IMR-90 (cell line): Measurements from ENCODE around the gene IMPDH1. TPM values are rescaled to one million over a fixed set of nuclear protein-coding genes. Genes with fewer than 3 reads are reported as not detected.

Experiments
- ATAC-seq: fragments of 200-7000 bp; cut with Tn5 transposase; 2 replicates; pipeline ENCODE4 v1.9.1; 2020; ENCODE audit warnings: low read depth, mild to moderate bottlenecking, moderate library complexity
- BruUV-seq: library from RNA; stranded (reverse); fragments of 400-500 nt; replicated peaks from 2 replicates; lab custom pipeline; 2021; lab: Mats Ljungman, UMichigan
- CTCF ChIA-PET: fragments of 300-600 bp; formaldehyde crosslinking; extraction: SDS; loops from one replicate; lab custom pipeline; 2021; ENCODE audit warnings: antibody characterized with exemption; lab: Yijun Ruan, JAX
- POLR2A ChIA-PET: fragments of 300-600 bp; sonication (Branson Sonifier 250); formaldehyde crosslinking; loops from one replicate; lab custom pipeline; 2022; ENCODE audit warnings: antibody characterized with exemption; ENCODE audit not compliant: unreplicated experiment; lab: Charles Lee
- DNase-seq: peaks from one replicate; pipeline ENCODE4 v3.0.0; 2013
- H2AFZ ChIP-seq: replicated peaks from 2 replicates; pipeline ENCODE3; 2013; ENCODE audit warnings: low read length, mild to moderate bottlenecking; ENCODE audit not compliant: poor library complexity
- H2AK5ac ChIP-seq: 2 replicates; pipeline ENCODE4 v1.6.1; 2013; ENCODE audit warnings: low read depth, low read length, inconsistent platforms
- H2AK9ac ChIP-seq: replicated peaks from 2 replicates; pipeline ENCODE3; 2013; ENCODE audit warnings: mild to moderate bottlenecking, low read depth, low read length, moderate library complexity; ENCODE audit not compliant: poor library complexity
- H2BK120ac ChIP-seq: 2 replicates; pipeline ENCODE4 v1.6.1; 2013; ENCODE audit warnings: low read depth, low read length, inconsistent platforms
- H2BK15ac ChIP-seq: 3 replicates; pipeline ENCODE4 v1.6.1; 2013; ENCODE audit warnings: low read depth, low read length, inconsistent platforms
- H2BK20ac ChIP-seq: 2 replicates; pipeline ENCODE4 v1.6.1; 2013; ENCODE audit warnings: low read depth, mild to moderate bottlenecking, inconsistent platforms, low read length, moderate library complexity
- H2BK5ac ChIP-seq: 2 replicates; pipeline ENCODE4 v1.6.1; 2013; ENCODE audit warnings: mild to moderate bottlenecking, low read depth, low read length, inconsistent platforms; ENCODE audit not compliant: poor library complexity, severe bottlenecking
- H3K14ac ChIP-seq: replicated peaks from 2 replicates; pipeline ENCODE4 v1.6.1; 2013; ENCODE audit warnings: low read depth, low read length, inconsistent platforms
- H3K18ac ChIP-seq: 2 replicates; pipeline ENCODE4 v1.6.1; 2013; ENCODE audit warnings: low read depth, low read length, control low read depth
- H3K23ac ChIP-seq: 2 replicates; pipeline ENCODE4 v1.6.1; 2013; ENCODE audit warnings: low read depth, low read length, inconsistent platforms
- H3K27ac ChIP-seq: 2 replicates; pipeline ENCODE4 v1.5.1; 2013; ENCODE audit warnings: mild to moderate bottlenecking, control low read depth, low read length; ENCODE audit not compliant: insufficient read depth
- H3K27me3 ChIP-seq: 2 replicates; pipeline ENCODE4 v1.6.1; 2013; ENCODE audit warnings: low read length; ENCODE audit not compliant: control insufficient read depth, insufficient read depth
- H3K36me3 ChIP-seq: 2 replicates; pipeline ENCODE4 v1.6.1; 2013; ENCODE audit warnings: low read length, mixed read lengths; ENCODE audit not compliant: control insufficient read depth, insufficient read depth
- H3K4ac ChIP-seq: 2 replicates; pipeline ENCODE4 v1.6.1; 2013; ENCODE audit warnings: low read depth, low read length, inconsistent platforms
- H3K4me1 ChIP-seq: 2 replicates; pipeline ENCODE4 v1.6.1; 2013; ENCODE audit warnings: low read length, mixed read lengths; ENCODE audit not compliant: control insufficient read depth, insufficient read depth
- H3K4me2 ChIP-seq: 2 replicates; pipeline ENCODE4 v1.6.1; 2013; ENCODE audit warnings: low read depth, mild to moderate bottlenecking, control low read depth, low read length, moderate library complexity
- H3K4me3 ChIP-seq: 2 replicates; pipeline ENCODE4 v1.5.1; 2013; ENCODE audit warnings: low read depth, mild to moderate bottlenecking, control low read depth, low read length, moderate library complexity; ENCODE audit not compliant: insufficient read depth
- H3K56ac ChIP-seq: 2 replicates; pipeline ENCODE4 v1.6.1; 2013; ENCODE audit warnings: low read length, inconsistent platforms; ENCODE audit not compliant: insufficient read depth; ENCODE audit errors: extremely low read depth
- H3K79me1 ChIP-seq, 2 experiments: 2 replicates each; pipeline ENCODE4 v1.6.1; 2013; ENCODE audit warnings: low read length in 2 of 2, inconsistent platforms in 1 of 2, low read depth in 1 of 2
- H3K9ac ChIP-seq: 2 replicates; pipeline ENCODE4 v1.6.1; 2013; ENCODE audit warnings: low read depth, low read length, control low read depth
- H3K9me1 ChIP-seq: 2 replicates; pipeline ENCODE4 v1.6.1; 2013; ENCODE audit warnings: low read length, inconsistent platforms; ENCODE audit not compliant: insufficient read depth
- H3K9me3 ChIP-seq: 2 replicates; pipeline ENCODE4 v1.6.1; 2013; ENCODE audit warnings: low read length; ENCODE audit not compliant: control insufficient read depth, insufficient read depth
- H4K20me1 ChIP-seq: 2 replicates; pipeline ENCODE4 v1.6.1; 2013; ENCODE audit warnings: low read length, inconsistent platforms; ENCODE audit not compliant: insufficient read depth
- H4K5ac ChIP-seq: 2 replicates; pipeline ENCODE4 v1.6.1; 2013; ENCODE audit warnings: mild to moderate bottlenecking, low read depth, low read length, control low read depth
- H4K8ac ChIP-seq, 2 experiments: 2 replicates each; pipeline ENCODE4 v1.6.1; 2013; ENCODE audit warnings: low read depth in 2 of 2, low read length in 2 of 2, control low read depth in 1 of 2, inconsistent platforms in 1 of 2
- H4K91ac ChIP-seq: 2 replicates; pipeline ENCODE4 v1.6.1; 2013; ENCODE audit warnings: low read depth, low read length, inconsistent platforms; ENCODE audit not compliant: insufficient read depth
- BHLHE40 ChIP-seq: fragments of 150-350 bp; IDR thresholded peaks from 2 replicates; pipeline ENCODE4 v1.6.1; 2016; ENCODE audit warnings: mild to moderate bottlenecking, low read depth, low read length
- CEBPB ChIP-seq: IDR thresholded peaks from 2 replicates; pipeline ENCODE4 v1.6.1; 2012; ENCODE audit warnings: low read depth, low read length, improper control_type of control experiment
- CTCF ChIP-seq: conservative IDR thresholded peaks from 2 replicates; pipeline ENCODE4 v1.5.1; 2012; ENCODE audit warnings: mild to moderate bottlenecking, low read depth, low read length, improper control_type of control experiment
- FOS ChIP-seq: fragments of 150-350 bp; IDR thresholded peaks from 2 replicates; pipeline ENCODE4 v1.6.1; 2016; ENCODE audit warnings: low read depth, low read length
- MAFK ChIP-seq: IDR thresholded peaks from 2 replicates; pipeline ENCODE4 v1.6.1; 2012; ENCODE audit warnings: low read depth, low read length, improper control_type of control experiment
- MAZ ChIP-seq: IDR thresholded peaks from 2 replicates; pipeline ENCODE4 v1.6.1; 2012; ENCODE audit warnings: low read depth, mild to moderate bottlenecking, low read length, improper control_type of control experiment, moderate library complexity, borderline replicate concordance
- POLR2A ChIP-seq: IDR thresholded peaks from 2 replicates; pipeline ENCODE4 v1.6.1; 2012; ENCODE audit warnings: mild to moderate bottlenecking, low read depth, low read length
- RAD21 ChIP-seq: IDR thresholded peaks from 2 replicates; pipeline ENCODE4 v1.6.1; 2012; ENCODE audit warnings: low read length, improper control_type of control experiment
- RFX5 ChIP-seq: IDR thresholded peaks from 2 replicates; pipeline ENCODE4 v1.8.0; 2012; ENCODE audit warnings: low read depth, mild to moderate bottlenecking, low read length, moderate library complexity
- SMC3 ChIP-seq: fragments of 150-350 bp; IDR thresholded peaks from 2 replicates; pipeline ENCODE4 v1.6.1; 2016; ENCODE audit warnings: low read depth, mild to moderate bottlenecking, antibody characterized with exemption, low read length, moderate library complexity
- USF2 ChIP-seq: fragments of 150-350 bp; IDR thresholded peaks from 2 replicates; pipeline ENCODE4 v1.6.1; 2017; ENCODE audit warnings: mild to moderate bottlenecking, antibody characterized with exemption, low read length, low read depth
- WGBS, 2 experiments: methylation state at CpG; one replicate each; pipeline versions ENCODE4 v1.1.5 to v1.1.7; 2013; ENCODE audit warnings: missing lambda C conversion rate in 2 of 2; ENCODE audit not compliant: insufficient read length in 1 of 2; ENCODE audit errors: extremely low coverage in 2 of 2; 5-methylcytosine and 5-hydroxymethylcytosine counted together
- dilution Hi-C: fragments of 300-500 bp; cut with HindIII; formaldehyde crosslinking; loops from one replicate; pipeline ENCODE4 v1.14.3; 2018; ENCODE audit warnings: low sequenced_read_pairs; ENCODE audit not compliant: unreplicated experiment
- in situ Hi-C: fragments of 300-500 bp; cut with MboI; formaldehyde crosslinking; loops from 3 replicates; pipeline ENCODE4 v1.14.3; 2019; ENCODE audit warnings: low sequenced_read_pairs, inconsistent platforms, mixed read lengths
- intact Hi-C: fragments of 100-400 bp; cut with micrococcal nuclease; formaldehyde crosslinking; loops from 2 replicates; pipeline ENCODE4 v1.10.0; 2022
- polyA plus RNA-seq, 3 experiments: library from polyadenylated mRNA; depleted of rRNA; stranded (reverse); fragments of >200 nt; gene quantifications; 2 replicates each; pipeline ENCODE4 v1.2.3, GENCODE V29; 2012; ENCODE audit warnings: low replicate concordance in 1 of 3
- total RNA-seq: library from RNA; depleted of rRNA; stranded (reverse); fragments of >200 nt; gene quantifications from 2 replicates; pipeline ENCODE4 v1.2.3, GENCODE V29; 2012

Gene IMPDH1
- total and polyA plus RNA-seq, 2 of the 4 experiments (the other 2 are of a cell fraction): 49.5 to 69.3 TPM

- no peak overlapping the region for H3K14ac ChIP-seq
These were observed 38.3 kb upstream of the IMPDH1 start for GRCh38 chr7:128447941-128448564.

More at GRCh38 chr7:128447941-128448564, 38.3 kb upstream of the IMPDH1 start:
- no peak overlapping the region for H2BK5ac ChIP-seq
- dilution Hi-C loops: no loop called here
- intact Hi-C loops: no loop called here
- H3K4me2 ChIP-seq: no peak overlapping the region
- BruUV-seq: no TSS peak
- no peak overlapping the region for H4K5ac ChIP-seq
- peaks cover 7% of the 10 kb centered on the region for H3K27me3 ChIP-seq
- H3K18ac ChIP-seq: no peak overlapping the region
- POLR2A ChIA-PET: no interaction called here
- in situ Hi-C loops: no loop called here
- no peak overlapping the region for H3K9ac ChIP-seq
- H3K4me1 ChIP-seq: no peaks in the 10 kb centered on the region
- no peaks in the 10 kb centered on the region for H3K79me1 ChIP-seq
- no peak overlapping the region for H4K91ac ChIP-seq
- CTCF ChIA-PET: interaction anchor here (0.6 to 1.6 kb wide), 3 partner anchors 21 to 26 kb away, joined by 3 to 5 read pairs (median 4); no protein-coding TSS in a partner anchor
- DNase-seq (no peak), ATAC-seq (no peak)
- no peak overlapping the region for H4K8ac ChIP-seq
- H2AK5ac ChIP-seq: no peak overlapping the region
- H4K20me1 ChIP-seq: no peaks in the 10 kb centered on the region
- no peak overlapping the region for H2BK15ac ChIP-seq
- H3K9me1 ChIP-seq: no peaks in the 10 kb centered on the region
- no peak overlapping the region for H3K4ac ChIP-seq
- H2AFZ ChIP-seq: no peak overlapping the region
- H3K36me3 ChIP-seq: no peaks in the 10 kb centered on the region
- no peak overlapping the region for H3K27ac ChIP-seq
- H3K56ac ChIP-seq: no peak overlapping the region
- no peak overlapping the region for H3K4me3 ChIP-seq
- no CpG with 5 or more reads among the region's 4 CpGs for WGBS, 2 experiments
- H2BK20ac ChIP-seq: no peak overlapping the region
- no peak overlapping the region for H2BK120ac ChIP-seq
- H3K9me3 ChIP-seq: no peaks in the 10 kb centered on the region
- no peak for TF ChIP-seq USF2
- no peak for TF ChIP-seq FOS
- TF ChIP-seq SMC3: no peak
- TF ChIP-seq POLR2A: no peak
- TF ChIP-seq MAZ: no peak
- TF ChIP-seq RAD21: no peak
- TF ChIP-seq BHLHE40: no peak
- TF ChIP-seq CTCF: no peak
- no peak for TF ChIP-seq MAFK
- no peak for TF ChIP-seq RFX5
- TF ChIP-seq CEBPB: no peak
- no peak overlapping the region for H2AK9ac ChIP-seq
- no peak overlapping the region for H3K23ac ChIP-seq
